GM21825 (cell line): ENCODE results near the gene PPP2R2C.

Source experiments
- ATAC-seq: cut with Tn5 transposase; IDR thresholded peaks from one replicate; pipeline ENCODE4 v1.9.1; 2021; ENCODE audit warnings: mild to moderate bottlenecking, moderate library complexity; ENCODE audit not compliant: unreplicated experiment

Gene PPP2R2C

GRCh38 chr4:6469898-6470501 lies 2.4 kb downstream of the PPP2R2C start:
- ATAC-seq, result no peak

- no peak for ATAC-seq
Observed at GRCh38 chr4:6469144-6469543, 3.3 kb downstream of the PPP2R2C start.

GRCh38 chr4:6468376-6468775 lies 4.0 kb downstream of the PPP2R2C start:
- no peak for ATAC-seq

GRCh38 chr4:6467600-6467999 lies 4.8 kb downstream of the PPP2R2C start:
- no peak for ATAC-seq

GRCh38 chr4:6466756-6467381 lies 5.5 kb downstream of the PPP2R2C start:
- no peak for ATAC-seq

- ATAC-seq, result no peak
Observed at GRCh38 chr4:6465955-6466354, 6.5 kb downstream of the PPP2R2C start.

- ATAC-seq, result no peak
Observed at GRCh38 chr4:6464842-6465588, 7.4 kb downstream of the PPP2R2C start.

- no peak for ATAC-seq
Observed at GRCh38 chr4:6463311-6464289, 8.8 kb downstream of the PPP2R2C start.

- ATAC-seq, result no peak
Observed at GRCh38 chr4:6461301-6462165, 10.9 kb downstream of the PPP2R2C start.

GRCh38 chr4:6460876-6461275 lies 11.5 kb downstream of the PPP2R2C start:
- ATAC-seq, result no peak

- ATAC-seq, result no peak
Observed at GRCh38 chr4:6458528-6458927, 13.9 kb downstream of the PPP2R2C start.

- ATAC-seq, result no peak
Observed at GRCh38 chr4:6456450-6456849, 16.0 kb downstream of the PPP2R2C start.

- ATAC-seq, result no peak
Observed at GRCh38 chr4:6454112-6454910, 18.1 kb downstream of the PPP2R2C start.

GRCh38 chr4:6453688-6453990 lies 18.8 kb downstream of the PPP2R2C start:
- ATAC-seq, result no peak

- ATAC-seq, result no peak
Observed at GRCh38 chr4:6452897-6453687, 19.3 kb downstream of the PPP2R2C start.

GRCh38 chr4:6452116-6452896 lies 20.1 kb downstream of the PPP2R2C start:
- no peak for ATAC-seq

GRCh38 chr4:6451309-6451708 lies 21.1 kb downstream of the PPP2R2C start:
- ATAC-seq, result no peak

GRCh38 chr4:6450709-6451108 lies 21.7 kb downstream of the PPP2R2C start:
- ATAC-seq, result no peak
